H4 (cell line): ENCODE measurements around the gene CRYGA. TPM values are rescaled to one million over a fixed set of nuclear protein-coding genes. Genes with fewer than 3 reads are reported as not detected.
"Not testable (repeated sequence)": the region's sequence is repeated elsewhere in the genome, so short reads cannot be mapped to it uniquely, and the experiment has no call there.

Experiments used
- DNase-seq: peaks from one replicate; pipeline ENCODE4 v3.0.0-alpha.2; 2015; ENCODE audit warnings: low spot score
- total RNA-seq: library from RNA; depleted of rRNA; stranded (reverse); fragments of >200 nt; shearing (Covaris generic); gene quantifications from 2 replicates; pipeline ENCODE4 v1.2.3, GENCODE V29; 2014

CRYGA gene
- total RNA-seq, 1 experiment from 2014 or later: not detected

DNA sequence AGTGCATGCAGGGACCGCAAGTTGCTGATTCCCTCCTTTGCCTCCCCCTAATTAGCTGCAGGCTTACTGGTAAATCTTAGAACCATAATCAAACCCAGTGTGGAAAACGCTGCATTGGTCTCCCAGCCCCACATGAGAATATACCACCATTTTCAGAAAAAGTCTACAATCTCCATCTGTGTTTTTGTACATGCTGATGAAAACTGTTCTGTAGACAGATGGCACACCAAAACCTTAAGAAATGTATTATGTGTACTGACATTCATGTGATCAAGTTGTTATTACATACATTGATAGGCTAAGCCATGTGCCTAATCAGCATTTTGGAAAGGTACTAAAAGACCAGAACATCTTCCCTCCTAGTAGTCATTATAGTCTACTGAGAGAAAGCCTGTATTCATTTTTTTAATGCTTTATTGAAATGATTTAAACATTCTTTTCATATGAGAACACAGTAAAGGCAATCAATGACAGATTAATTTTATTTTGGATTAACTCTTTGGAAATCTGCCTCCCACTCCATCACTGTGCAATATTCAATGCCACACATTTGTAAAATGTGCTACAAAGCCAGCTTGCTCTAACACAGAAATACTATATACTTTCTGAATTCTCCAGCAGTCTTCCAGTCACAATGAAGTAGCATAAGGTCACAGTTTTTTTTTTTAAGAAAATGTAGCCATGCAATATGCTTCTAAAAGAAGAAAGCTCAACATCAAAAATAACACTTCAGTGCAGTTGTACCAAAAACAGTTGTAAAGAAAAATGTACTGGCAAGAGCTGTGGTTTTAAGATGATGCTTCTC, 1.8 kb upstream of the CRYGA start:
- DNase-seq: no peak

DNA sequence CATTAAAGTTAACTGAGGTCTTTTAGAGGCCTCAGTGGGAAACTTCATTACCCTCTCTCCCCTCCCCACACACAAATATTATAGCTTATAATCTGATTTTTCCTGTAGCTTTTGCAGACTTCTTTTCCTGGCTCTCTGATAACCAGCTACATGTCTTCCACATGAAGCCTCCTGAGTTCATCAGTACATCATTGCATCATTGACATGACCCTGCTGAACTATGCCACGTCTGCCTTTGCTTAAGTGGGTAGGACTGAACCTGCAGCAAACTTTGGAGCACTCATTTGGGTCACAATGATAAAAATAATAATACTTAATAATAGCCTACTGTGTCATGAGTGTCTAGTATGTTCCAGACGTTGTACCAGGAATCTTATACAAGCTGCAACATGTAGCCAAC, 7.0 kb downstream of the CRYGA start:
- no peak for DNase-seq

DNA sequence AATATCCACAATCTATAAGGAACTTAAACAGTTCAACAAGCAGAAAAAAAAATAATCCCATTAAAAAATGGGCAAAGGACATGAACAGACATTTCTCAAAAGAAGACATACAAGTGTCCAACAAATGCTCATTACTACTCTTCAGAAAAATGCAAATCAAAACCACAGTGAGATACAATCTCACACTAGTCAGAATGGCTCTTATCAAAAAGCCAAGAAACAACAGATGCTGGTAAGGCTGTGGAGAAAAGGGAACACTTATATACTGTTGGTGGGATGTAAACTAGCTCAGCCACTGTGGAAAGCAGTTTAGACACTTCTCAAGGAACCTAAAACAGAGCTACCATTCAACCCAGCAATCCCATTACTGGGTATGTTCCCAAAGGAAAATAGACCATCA, 10.2 kb downstream of the CRYGA start:
- no peak for DNase-seq

DNA sequence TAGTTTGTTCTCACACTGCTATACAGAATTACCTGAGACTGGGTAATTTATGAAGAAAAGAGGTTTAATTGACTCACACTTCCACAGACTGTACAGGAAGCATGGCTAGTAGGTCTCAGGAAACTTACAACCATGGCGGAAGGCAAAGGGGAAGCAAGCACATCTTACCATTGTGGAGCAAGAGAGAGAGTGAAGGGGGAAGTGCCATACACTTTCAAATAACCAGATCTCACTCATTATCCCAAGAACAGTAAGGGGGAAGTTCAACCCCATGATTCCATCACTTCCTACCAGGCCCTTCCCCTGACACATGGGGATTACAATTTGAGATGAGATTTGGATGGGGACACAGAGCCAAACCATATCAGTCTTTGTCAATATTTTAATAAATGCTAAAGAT, 12.4 kb downstream of the CRYGA start:
- no peak for DNase-seq

DNA sequence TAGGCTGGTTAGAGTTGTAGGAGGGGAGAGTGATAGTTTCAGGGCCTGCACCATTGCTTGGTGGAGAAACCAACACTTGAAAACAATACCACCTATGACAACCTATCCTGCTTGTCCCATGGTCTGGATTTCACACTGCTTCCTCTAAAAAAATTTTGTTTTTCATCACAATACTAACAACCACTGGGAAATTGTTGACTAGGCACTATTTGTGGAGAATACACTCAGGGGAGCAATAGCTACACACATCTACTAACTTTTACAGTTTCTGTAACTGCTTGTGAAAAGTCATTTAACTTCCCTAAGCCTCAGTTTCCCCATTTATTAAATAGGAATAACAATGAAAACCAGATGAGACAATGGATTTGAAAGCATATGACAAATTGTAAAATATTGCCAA, 13.3 kb downstream of the CRYGA start:
- DNase-seq: no peak

DNA sequence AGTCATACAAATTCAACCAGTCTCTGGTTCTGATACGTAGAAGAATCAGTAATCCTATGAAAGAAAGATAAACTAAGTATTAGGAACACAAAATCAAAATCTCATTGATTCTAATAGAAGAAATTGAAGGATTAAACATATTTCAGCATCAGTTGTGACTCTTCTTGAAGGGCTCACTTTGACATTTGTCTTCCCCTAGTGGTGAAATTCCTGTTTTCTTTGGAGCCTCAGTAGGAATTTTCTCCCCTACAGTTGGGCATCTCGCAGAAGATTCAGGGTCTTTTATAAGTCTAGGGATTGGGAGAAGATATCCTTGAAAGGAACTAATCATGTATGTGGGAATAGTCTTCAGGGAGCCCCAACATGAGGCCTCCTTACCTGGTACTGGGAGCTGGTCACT, 14.6 kb downstream of the CRYGA start:
- no peak for DNase-seq

DNA sequence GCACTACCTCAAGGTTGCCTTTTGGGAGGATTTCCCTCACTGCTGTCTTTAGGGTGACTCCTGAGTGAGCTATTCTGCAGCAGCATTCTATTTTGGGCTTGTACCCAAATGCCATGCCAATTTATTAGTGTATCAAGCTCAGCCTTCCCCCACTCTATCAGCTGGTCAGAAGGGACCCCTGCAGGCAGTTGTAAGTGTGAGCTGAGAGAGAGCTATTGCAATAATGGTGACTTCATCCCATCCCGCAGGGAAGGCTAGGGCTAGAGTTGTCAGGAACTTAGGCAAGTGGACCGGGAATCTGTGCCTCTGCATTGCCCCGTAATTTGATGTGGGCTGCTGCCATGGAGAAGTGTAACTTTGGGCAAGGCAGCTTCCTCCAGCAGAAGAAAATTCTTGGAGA, 15.6 kb downstream of the CRYGA start:
- DNase-seq: no peak

DNA sequence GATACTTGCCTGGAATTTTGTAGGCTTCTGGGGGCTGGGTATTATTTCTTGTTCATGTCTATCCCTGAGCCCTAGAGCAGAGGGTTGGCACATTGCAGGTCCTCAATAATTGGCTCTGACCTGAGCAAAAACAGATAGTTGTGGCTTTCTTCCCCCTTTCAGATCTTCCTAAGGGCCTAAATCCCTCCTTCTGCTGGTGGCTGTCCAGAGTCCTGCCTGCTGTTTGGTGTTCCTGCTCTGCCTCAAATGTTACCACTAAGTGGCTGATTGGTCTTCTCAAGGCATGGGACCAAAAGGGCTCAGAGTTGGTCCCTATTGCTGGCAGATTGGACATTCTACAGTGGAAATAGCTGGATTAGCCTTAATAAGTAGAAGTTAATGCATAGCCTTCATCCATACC, 16.4 kb downstream of the CRYGA start:
- no peak for DNase-seq

DNA sequence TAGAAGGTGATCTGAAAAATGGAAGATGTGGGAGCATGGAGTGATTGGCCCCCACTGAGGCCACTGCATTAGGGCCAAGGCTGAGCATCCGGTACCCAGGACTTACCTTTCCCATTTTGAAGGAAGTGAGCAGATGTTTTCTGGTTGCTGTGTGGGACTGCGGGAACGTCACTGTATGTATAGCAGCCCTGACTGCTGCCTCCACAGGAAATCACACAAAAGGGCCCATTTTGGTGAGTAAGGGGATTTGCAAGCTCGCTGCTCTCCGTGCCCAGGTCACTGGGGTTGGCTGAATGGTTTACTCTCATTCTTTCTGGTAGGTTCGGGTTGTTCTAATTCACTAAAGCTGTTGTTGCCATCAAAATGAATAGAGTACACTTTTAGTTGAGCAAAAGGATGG, 17.4 kb downstream of the CRYGA start, which contains the start of gene CRYGB:
TSS of gene CRYGB (minus strand) at position 153 of the 400 bp plus-strand sequence. CDS start at position 115, 38 bp downstream.
- no peak for DNase-seq

DNA sequence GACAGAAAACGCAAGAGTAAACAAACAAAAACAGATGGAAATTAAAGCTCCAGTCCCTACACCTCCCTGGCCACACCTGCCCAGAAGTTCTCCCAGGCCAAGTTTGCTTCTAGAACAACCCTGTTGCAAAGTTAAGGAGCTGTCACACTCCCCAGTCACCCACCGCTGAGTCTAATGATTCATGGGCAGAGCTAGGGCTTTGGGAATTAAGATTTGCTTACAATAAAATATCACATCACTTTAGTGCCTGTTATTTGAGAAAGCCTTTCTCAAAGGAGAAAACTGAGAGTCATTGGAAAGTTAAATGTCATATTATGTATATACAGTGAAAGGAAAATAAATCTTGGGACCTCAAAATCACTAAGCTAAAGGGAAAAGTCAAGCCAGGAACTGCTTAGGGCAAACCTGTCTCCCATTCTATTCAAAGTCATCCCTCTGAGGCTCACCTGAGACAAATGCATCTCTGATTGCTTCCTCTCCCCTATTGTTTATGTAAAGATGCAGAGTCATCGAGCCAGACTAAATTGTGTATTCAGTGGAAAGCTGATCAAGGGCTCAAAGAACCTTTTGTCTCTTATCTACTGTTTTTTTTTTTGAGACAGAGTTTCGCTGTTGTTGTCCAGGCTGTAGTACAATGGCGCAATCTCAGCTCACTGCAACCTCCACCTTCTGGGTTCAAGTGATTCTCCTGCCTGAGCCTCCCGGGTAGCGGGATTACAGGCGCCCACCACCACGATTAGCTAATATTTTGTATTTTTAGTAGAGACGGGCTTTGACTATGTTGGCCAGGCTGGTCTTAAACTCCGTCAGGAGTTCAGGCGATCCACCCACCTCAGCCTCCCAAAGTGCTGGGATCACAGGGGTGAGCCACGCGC, 20.2 kb downstream of the CRYGA start:
- DNase-seq: peak; percentile 33

DNA sequence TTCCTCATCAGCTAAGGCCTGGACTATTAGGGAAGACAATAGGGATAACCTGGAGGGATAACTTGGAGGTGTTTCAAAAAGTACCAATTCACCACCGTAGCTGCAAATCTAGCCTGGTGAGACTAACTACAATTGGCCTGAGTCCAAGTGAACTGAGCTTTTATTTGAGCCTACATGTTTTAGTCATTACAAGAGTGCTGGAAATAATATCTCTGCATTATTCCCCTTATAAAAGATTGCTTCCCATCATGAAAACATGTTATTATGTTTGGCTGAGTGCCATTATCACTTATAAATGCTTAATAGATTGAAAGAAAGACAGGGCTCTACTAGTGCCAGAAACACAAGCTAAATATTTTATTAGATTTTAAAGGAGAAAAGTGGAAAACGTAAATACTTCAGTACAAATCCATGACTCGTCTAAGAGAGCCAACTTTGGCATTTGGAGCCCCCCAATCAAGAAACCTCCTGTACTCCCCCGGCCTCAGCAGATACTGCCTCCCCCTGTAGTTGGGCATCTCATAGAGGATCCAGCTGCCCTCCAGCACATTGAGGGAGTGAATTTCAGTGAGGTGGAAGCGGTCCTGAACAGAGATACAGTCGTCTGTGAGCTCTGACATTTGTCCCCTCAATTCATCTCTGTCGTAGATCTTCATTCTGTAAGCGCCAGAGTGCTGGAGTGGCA, 21.0 kb downstream of the CRYGA start:
- no peak for DNase-seq

DNA sequence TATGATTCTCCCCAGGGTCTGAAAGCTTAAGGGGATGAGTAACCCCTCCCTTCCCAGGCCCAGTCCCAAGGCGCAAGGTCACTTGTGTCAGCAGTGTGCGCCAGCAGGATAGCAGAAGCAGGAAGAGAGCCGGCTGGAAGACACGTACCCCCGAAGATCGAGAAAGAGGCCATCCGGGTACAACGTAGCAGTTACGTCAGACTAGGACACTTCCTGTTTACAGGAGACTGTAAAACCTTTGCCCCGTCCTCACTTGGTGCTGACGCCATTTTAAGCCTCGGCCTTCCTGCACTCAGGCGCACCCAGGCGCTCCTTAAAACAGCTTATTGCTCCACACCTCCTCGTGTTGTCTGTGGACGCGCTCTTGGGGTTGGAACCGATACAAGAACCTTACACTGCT, 23.9 kb downstream of the CRYGA start:
- DNase-seq: no peak

DNA sequence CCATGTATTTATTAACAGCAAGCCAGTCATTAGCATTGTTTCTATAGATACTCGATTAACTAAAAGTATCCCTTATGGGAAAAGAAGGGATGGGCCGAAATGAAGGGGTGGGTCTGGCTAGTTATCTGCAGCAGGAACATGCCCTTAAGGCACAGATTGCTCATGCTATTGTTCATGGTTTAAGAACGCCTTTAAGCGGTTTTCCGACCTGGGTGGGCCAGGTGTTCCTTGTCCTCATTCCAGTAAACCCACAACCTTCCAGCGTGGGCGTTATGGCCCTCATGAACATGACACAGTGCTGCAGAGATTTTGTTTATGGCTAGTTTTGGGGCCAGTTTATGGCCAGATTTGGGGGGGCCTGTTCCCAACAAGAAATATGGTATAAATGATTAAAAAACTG, 25.1 kb downstream of the CRYGA start:
- not testable (repeated sequence) for DNase-seq

DNA sequence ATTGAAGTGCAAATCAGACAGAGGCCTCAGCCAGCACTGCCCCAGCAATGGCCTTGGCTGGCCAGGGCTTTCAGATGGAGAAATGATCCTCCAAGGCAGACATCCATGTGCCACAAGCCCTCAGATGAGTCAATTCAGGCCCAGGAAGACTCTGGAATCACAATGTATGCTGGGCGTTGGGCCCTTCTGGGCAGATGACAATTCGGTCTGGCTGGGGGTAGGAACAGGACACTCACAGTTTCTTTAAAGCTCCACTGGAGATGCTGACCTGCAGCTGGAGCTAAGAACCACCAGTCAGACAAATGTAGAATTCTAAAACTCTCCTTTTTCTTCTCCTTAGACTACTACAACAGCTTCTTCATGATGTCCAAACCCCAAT, 26.7 kb downstream of the CRYGA start:
- no peak for DNase-seq

DNA sequence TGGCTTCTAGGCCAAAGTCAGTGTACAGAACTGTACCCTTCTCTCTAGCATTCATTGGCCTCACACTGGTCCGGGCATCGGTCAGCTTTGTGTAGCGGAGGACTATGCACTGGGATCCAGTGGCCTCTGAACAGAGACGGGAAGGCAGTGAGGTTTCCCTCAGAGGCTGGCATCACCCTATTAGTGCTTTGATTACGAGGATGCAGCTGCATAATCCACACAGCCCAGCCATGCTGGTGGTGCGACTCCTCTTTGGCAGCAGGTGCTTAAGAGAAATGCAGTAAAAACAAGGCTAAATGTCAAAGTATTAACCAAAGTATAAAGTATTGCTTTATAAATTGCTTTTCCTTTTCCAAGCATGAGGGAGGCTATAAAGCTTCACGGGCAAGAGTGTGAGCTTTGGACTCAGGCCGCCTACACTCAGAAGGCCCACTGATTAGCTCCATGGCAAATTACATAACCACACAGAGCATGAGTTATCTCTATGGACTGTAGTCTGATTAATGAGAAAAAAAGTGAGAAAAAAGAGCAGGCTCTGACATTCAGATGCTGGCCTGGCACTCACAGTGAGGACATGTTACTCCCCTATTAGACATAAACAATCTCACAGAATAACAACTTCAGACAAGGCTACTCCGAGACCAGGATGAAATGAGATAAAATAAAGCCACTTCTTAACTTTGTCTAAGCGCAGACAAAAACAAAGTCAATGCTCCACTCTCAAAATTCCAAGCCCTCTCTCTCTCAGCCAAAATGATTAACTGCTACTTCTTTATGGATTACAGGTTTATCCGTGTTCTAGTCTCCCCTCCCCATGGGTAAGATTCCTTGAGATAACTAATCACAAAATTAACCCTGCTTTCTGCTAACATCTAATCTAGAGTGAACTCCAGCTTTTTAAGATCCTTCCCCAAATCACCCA, 27.3 kb downstream of the CRYGA start:
- DNase-seq: no peak

DNA sequence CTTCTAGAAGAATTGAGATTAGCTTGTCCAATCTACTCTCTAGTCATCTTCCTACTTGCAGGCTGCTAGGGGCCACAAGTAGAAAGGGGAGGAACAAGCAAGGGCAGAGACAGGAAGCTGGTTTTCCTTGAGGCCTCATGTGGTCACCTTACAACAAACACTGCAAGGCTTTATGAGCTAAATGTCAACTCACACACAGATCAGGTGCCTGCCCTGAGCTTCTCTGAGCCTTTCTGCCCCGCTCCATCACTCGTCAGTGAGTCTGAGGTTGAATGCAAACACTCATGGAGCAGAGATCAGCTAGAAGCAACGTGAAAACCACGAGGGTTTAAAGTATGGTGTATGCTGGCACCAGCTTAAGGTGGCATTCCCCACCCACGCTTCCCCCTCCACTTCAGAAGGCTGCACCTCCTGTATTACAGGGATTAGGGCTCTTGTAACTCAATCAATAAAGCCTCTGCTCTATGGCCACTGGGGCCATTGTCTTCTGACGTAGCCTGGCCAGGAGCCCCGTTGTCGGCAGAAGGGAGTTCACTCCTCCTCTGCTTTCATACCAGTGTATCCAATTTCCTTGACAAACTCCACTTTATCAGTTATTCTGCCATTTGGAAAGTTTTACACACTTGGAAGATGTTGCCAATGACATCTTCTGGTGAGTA, 28.3 kb downstream of the CRYGA start:
- DNase-seq: peak; percentile 44

DNA sequence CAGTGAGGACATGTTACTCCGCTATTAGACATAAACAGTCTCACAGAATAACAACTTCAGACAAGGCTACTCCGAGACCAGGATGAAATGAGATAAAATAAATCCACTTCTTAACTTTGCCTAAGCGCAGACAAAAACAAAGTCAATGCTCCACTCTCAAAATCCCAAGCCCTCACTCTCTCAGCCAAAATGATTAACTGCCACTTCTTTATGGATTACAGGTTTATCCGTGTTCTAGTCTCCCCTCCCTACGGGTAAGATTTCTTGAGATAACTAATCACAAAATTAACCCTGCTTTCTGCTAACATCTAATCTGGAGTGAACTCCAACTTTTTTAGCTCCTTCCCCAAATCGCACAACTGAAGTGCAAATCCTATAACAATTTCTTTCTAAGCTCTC, 32.7 kb downstream of the CRYGA start:
- no peak for DNase-seq

DNA sequence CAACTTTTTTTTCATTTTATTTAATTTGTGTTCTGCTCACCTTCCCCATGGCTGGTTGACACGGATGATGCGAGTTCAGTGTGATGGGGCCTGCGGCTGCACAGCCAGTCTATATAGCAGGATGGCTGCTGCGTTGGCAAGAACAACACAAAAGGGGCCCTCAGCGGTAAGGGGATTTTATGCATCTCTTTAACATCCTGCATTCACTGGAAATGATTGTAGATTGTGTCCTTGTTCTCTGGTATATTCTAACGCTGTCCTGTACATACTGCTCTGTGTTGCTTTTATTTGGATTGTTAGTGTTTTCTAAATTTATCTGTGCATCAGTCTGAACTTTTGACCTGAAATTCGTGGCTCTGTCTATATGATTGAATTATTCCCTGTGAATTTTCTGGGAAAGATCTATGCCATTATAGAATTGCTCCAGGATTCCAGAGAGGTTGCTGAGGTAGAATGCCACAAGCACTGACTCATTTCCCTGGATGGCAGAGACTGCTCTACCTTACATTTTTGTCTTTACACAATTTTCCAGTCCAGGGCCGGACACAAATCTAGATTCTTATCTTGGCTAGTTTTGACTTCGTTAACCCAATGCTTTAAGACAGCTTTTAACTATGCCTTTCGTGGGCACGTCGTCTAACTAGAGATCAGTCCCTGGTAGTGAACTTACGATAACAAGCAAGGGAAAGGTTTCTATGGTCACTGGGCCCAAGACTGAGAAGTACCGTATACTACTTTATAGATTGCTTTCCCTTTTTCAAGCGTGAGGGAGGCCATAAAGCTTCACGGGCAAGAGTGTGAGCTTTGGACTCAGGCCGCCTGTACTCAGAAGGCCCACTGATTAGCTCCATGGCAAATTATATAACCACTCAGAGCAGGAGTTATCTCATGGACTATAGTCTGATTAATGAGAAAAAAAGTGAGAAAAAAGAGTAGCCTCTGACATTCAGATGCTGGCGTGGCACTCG, 33.4 kb downstream of the CRYGA start, which contains the start of gene CRYGC:
TSS of gene CRYGC (minus strand) at position 85 of the 968 bp plus-strand sequence. CDS start at position 49, 36 bp downstream.
- DNase-seq: no peak

DNA sequence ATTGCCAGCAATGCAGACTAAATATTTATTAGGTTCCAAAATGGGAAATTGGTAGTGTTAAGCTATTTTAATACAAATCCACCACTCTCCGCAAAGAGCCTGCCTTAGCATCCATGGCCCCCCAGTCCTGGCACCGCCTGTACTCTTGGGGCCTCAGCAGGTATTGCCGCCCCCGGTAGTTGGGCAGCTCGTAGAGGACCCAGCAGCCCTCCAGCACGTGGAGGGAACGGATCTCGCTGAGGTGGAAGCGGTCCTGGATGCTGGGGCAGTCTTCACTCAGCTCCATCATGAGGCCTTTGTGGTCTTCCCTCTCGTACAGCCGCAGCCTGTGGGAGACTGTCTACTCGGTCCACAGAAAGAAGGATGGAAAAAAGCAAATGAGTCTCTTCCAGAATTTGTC, 35.3 kb downstream of the CRYGA start:
- DNase-seq: no peak
